ENCODE data around the gene PLCH2.
"Not testable (repeated sequence)": the region's sequence is repeated elsewhere in the genome, so short reads cannot be mapped to it uniquely, and the experiment has no call there.

Gene PLCH2

GRCh38 chr1:2546515-2547209 is 70.6 kb downstream of the PLCH2 start:
- peak overlapping the region; percentile 95 for H3K4me2 ChIP-seq (ENCODE audit: low read depth, low read length, poor library complexity, severe bottlenecking)
- no peaks in the 10 kb centered on the region for H3K36me3 ChIP-seq (ENCODE audit: insufficient read depth, low read length)
- no peak for TF ChIP-seq CTCF (conservative IDR thresholded peaks at IDR 0.05; ENCODE audit: low read length)
- no peak for TF ChIP-seq EZH2phosphoT487 (IDR thresholded peaks at IDR 0.05; ENCODE audit: borderline replicate concordance)
- H3F3A ChIP-seq (ENCODE audit: low read depth), result no peaks in the 10 kb centered on the region
- peak overlapping the region; percentile 55; the same call in 1 of the 2 replicates for H2AFZ ChIP-seq (ENCODE audit: low read length)
- H3K9me3 ChIP-seq (ENCODE audit: insufficient read depth, low read depth, low read length), result no peaks in the 10 kb centered on the region
- H3K4me3 ChIP-seq (ENCODE audit: low read length, poor library complexity, severe bottlenecking), result peak overlapping the region; percentile 79
- peaks cover 28% of the 10 kb centered on the region for H3K4me1 ChIP-seq (ENCODE audit: insufficient read depth, low read length, poor library complexity, severe bottlenecking)
- H3K9ac ChIP-seq (ENCODE audit: low read depth, low read length, poor library complexity, severe bottlenecking), result peak overlapping the region; percentile 88
- H3K9me2 ChIP-seq (replicated peaks; ENCODE audit: low read depth, low read length), result no peaks in the 10 kb centered on the region
- H3K27me3 ChIP-seq (ENCODE audit: insufficient read depth, low read length, poor library complexity, severe bottlenecking), result no peaks in the 10 kb centered on the region
- peaks cover 8% of the 10 kb centered on the region; the same call in 1 of the 2 replicates for H3K79me2 ChIP-seq (ENCODE audit: insufficient read depth, low read length)
- no peaks in the 10 kb centered on the region for H4K20me1 ChIP-seq (ENCODE audit: insufficient read depth, low read length, poor library complexity, severe bottlenecking)

GRCh38 chr1:2547210-2548067 is 71.3 kb downstream of the PLCH2 start:
- H3K4me2 ChIP-seq (ENCODE audit: low read depth, low read length, poor library complexity, severe bottlenecking), result peak overlapping the region; percentile 95
- no peaks in the 10 kb centered on the region for H4K20me1 ChIP-seq (ENCODE audit: insufficient read depth, low read length, poor library complexity, severe bottlenecking)
- H3K9me2 ChIP-seq (replicated peaks; ENCODE audit: low read depth, low read length), result no peaks in the 10 kb centered on the region
- H3K9ac ChIP-seq (ENCODE audit: low read depth, low read length, poor library complexity, severe bottlenecking), result peak overlapping the region; percentile 88
- no peaks in the 10 kb centered on the region for H3K27me3 ChIP-seq (ENCODE audit: insufficient read depth, low read length, poor library complexity, severe bottlenecking)
- peaks cover 8% of the 10 kb centered on the region; the same call in 1 of the 2 replicates for H3K79me2 ChIP-seq (ENCODE audit: insufficient read depth, low read length)
- peaks cover 28% of the 10 kb centered on the region for H3K4me1 ChIP-seq (ENCODE audit: insufficient read depth, low read length, poor library complexity, severe bottlenecking)
- no peaks in the 10 kb centered on the region for H3K36me3 ChIP-seq (ENCODE audit: insufficient read depth, low read length)
- H3K4me3 ChIP-seq (ENCODE audit: low read length, poor library complexity, severe bottlenecking), result peak overlapping the region; percentile 79
- no peaks in the 10 kb centered on the region for H3F3A ChIP-seq (ENCODE audit: low read depth)
- no peak for TF ChIP-seq CTCF (conservative IDR thresholded peaks at IDR 0.05; ENCODE audit: low read length)
- no peak for TF ChIP-seq EZH2phosphoT487 (IDR thresholded peaks at IDR 0.05; ENCODE audit: borderline replicate concordance)
- no peaks in the 10 kb centered on the region for H3K9me3 ChIP-seq (ENCODE audit: insufficient read depth, low read depth, low read length)
- no peak overlapping the region for H2AFZ ChIP-seq (ENCODE audit: low read length)

- peaks cover 8% of the 10 kb centered on the region; the same call in 1 of the 2 replicates for H3K79me2 ChIP-seq (ENCODE audit: insufficient read depth, low read length)
- H2AFZ ChIP-seq (ENCODE audit: low read length), result no peak overlapping the region
- H3K9me2 ChIP-seq (replicated peaks; ENCODE audit: low read depth, low read length), result no peaks in the 10 kb centered on the region
- no peaks in the 10 kb centered on the region for H3K36me3 ChIP-seq (ENCODE audit: insufficient read depth, low read length)
- H3K27me3 ChIP-seq (ENCODE audit: insufficient read depth, low read length, poor library complexity, severe bottlenecking), result no peaks in the 10 kb centered on the region
- no peaks in the 10 kb centered on the region for H4K20me1 ChIP-seq (ENCODE audit: insufficient read depth, low read length, poor library complexity, severe bottlenecking)
- no peaks in the 10 kb centered on the region for H3K9me3 ChIP-seq (ENCODE audit: insufficient read depth, low read depth, low read length)
- H3K9ac ChIP-seq (ENCODE audit: low read depth, low read length, poor library complexity, severe bottlenecking), result peak overlapping the region; percentile 88
- H3K4me3 ChIP-seq (ENCODE audit: low read length, poor library complexity, severe bottlenecking), result peak overlapping the region; percentile 79
- H3K4me1 ChIP-seq (ENCODE audit: insufficient read depth, low read length, poor library complexity, severe bottlenecking), result peaks cover 26% of the 10 kb centered on the region
- peak; percentile 91 for TF ChIP-seq CTCF (conservative IDR thresholded peaks at IDR 0.05; ENCODE audit: low read length)
- no peak for TF ChIP-seq EZH2phosphoT487 (IDR thresholded peaks at IDR 0.05; ENCODE audit: borderline replicate concordance)
- H3K4me2 ChIP-seq (ENCODE audit: low read depth, low read length, poor library complexity, severe bottlenecking), result peak overlapping the region; percentile 95
- H3F3A ChIP-seq (ENCODE audit: low read depth), result no peaks in the 10 kb centered on the region
These were observed 72.0 kb downstream of the PLCH2 start for GRCh38 chr1:2548068-2548589.

- H3K9me2 ChIP-seq (replicated peaks; ENCODE audit: low read depth, low read length); H3K9me3 ChIP-seq (ENCODE audit: insufficient read depth, low read depth, low read length); H3F3A ChIP-seq (ENCODE audit: low read depth); H3K27me3 ChIP-seq (ENCODE audit: insufficient read depth, low read length, poor library complexity, severe bottlenecking); H4K20me1 ChIP-seq (ENCODE audit: insufficient read depth, low read length, poor library complexity, severe bottlenecking); H3K36me3 ChIP-seq (ENCODE audit: insufficient read depth, low read length); H2AFZ ChIP-seq (ENCODE audit: low read length); H3K79me2 ChIP-seq (ENCODE audit: insufficient read depth, low read length): not testable (repeated sequence)
- Histone ChIP-seq H3K9ac (ENCODE audit: low read depth, low read length, poor library complexity, severe bottlenecking) (peak overlapping the region; percentile 88), H3K4me1 (ENCODE audit: insufficient read depth, low read length, poor library complexity, severe bottlenecking) (peaks cover 24% of the 10 kb centered on the region), H3K4me3 (ENCODE audit: low read length, poor library complexity, severe bottlenecking) (peak overlapping the region; percentile 79), H3K4me2 (ENCODE audit: low read depth, low read length, poor library complexity, severe bottlenecking) (peak overlapping the region; percentile 95)
These were observed 73.4 kb downstream of the PLCH2 start for GRCh38 chr1:2549367-2550029.
